Mucosa of rectum (tissue), 2 donors: ENCODE measurements around the gene PEBP1.
"Not testable (repeated sequence)": the region's sequence is repeated elsewhere in the genome, so short reads cannot be mapped to it uniquely, and the experiment has no call there.

Experiments used
- H3K27ac ChIP-seq, 2 donors: one replicate each; pipeline ENCODE4 v1.7.0; 2013; ENCODE audit warnings: inconsistent platforms in 2 of 2, low read depth in 2 of 2, low read length in 2 of 2
- H3K27me3 ChIP-seq, 2 donors: one replicate each; pipeline ENCODE4 v1.7.0; 2013; ENCODE audit warnings: low read length in 2 of 2; ENCODE audit not compliant: control insufficient read depth in 2 of 2, insufficient read depth in 2 of 2
- H3K36me3 ChIP-seq, 2 donors: one replicate each; pipeline ENCODE4 v1.7.0; 2013; ENCODE audit warnings: low read length in 2 of 2; ENCODE audit not compliant: control insufficient read depth in 2 of 2, insufficient read depth in 2 of 2
- H3K4me1 ChIP-seq, 2 donors: one replicate each; pipeline ENCODE4 v1.7.0; 2013; ENCODE audit warnings: low read length in 2 of 2, mild to moderate bottlenecking in 1 of 2; ENCODE audit not compliant: control insufficient read depth in 2 of 2, insufficient read depth in 2 of 2
- H3K4me3 ChIP-seq, 2 donors: one replicate each; pipeline ENCODE4 v1.7.0; 2013; ENCODE audit warnings: low read length in 2 of 2
- H3K9ac ChIP-seq, 2 donors: one replicate each; pipeline ENCODE4 v1.7.0; 2013; ENCODE audit warnings: low read length in 2 of 2, low read depth in 1 of 2, mild to moderate bottlenecking in 1 of 2
- H3K9me3 ChIP-seq, 2 donors: one replicate each; pipeline ENCODE4 v1.7.0; 2013; ENCODE audit warnings: low read length in 2 of 2; ENCODE audit not compliant: control insufficient read depth in 2 of 2
- donor health status: healthy.
- donor health status: Normal muscosa, but diverticular disease.

The PEBP1 gene

GRCh38 chr12:118126119-118126757, 9.7 kb upstream of the PEBP1 start:
- H3K9ac ChIP-seq = peak overlapping the region in 1 of 2 donors; percentile 38
- peaks cover 4 to 6% of the 10 kb centered on the region in 2 donors for H3K4me1 ChIP-seq
- no peaks in the 10 kb centered on the region for H3K36me3 ChIP-seq
- peak overlapping the region in 1 of 2 donors; percentile 51 for H3K27ac ChIP-seq
- no peak overlapping the region for H3K4me3 ChIP-seq
- no peaks in the 10 kb centered on the region for H3K27me3 ChIP-seq
- H3K9me3 ChIP-seq = no peaks in the 10 kb centered on the region

GRCh38 chr12:118127867-118128266, 8.1 kb upstream of the PEBP1 start:
- no peak overlapping the region for H3K27ac ChIP-seq

GRCh38 chr12:118129436-118129835, 6.5 kb upstream of the PEBP1 start:
- not testable (repeated sequence) for H3K36me3 ChIP-seq, H3K4me1 ChIP-seq, H3K4me3 ChIP-seq, H3K9me3 ChIP-seq, H3K27ac ChIP-seq, H3K27me3 ChIP-seq, H3K9ac ChIP-seq

More at GRCh38 chr12:118127867-118128266, 8.1 kb upstream of the PEBP1 start:
- H3K9me3 ChIP-seq = no peaks in the 10 kb centered on the region
- H3K27me3 ChIP-seq = no peaks in the 10 kb centered on the region
- peaks cover 5 to 7% of the 10 kb centered on the region in 2 donors for H3K4me1 ChIP-seq
- H3K36me3 ChIP-seq = no peaks in the 10 kb centered on the region
- no peak overlapping the region for H3K4me3 ChIP-seq
- H3K9ac ChIP-seq = no peak overlapping the region

- Histone ChIP-seq H3K27me3 (no peaks in the 10 kb centered on the region), H3K4me1 (peaks cover 12 to 14% of the 10 kb centered on the region in 2 donors), H3K9me3 (no peaks in the 10 kb centered on the region), H3K36me3 (peaks cover 12 to 25% of the 10 kb centered on the region in 2 donors), H3K4me3 (peak overlapping the region; percentile 73 to 83), H3K27ac (peak overlapping the region; percentile 74 to 85), H3K9ac (peak overlapping the region; percentile 82 to 83)
Observed at GRCh38 chr12:118136559-118137003, 657 bp downstream of the PEBP1 start.

- H3K4me3 ChIP-seq = peak overlapping the region; percentile 73 to 83
- H3K27ac ChIP-seq = peak overlapping the region; percentile 74 to 85
- no peaks in the 10 kb centered on the region for H3K9me3 ChIP-seq
- H3K4me1 ChIP-seq = peaks cover 11 to 12% of the 10 kb centered on the region in 2 donors
- H3K27me3 ChIP-seq = no peaks in the 10 kb centered on the region
- peak overlapping the region; percentile 82 to 83 for H3K9ac ChIP-seq
- peaks cover 12 to 30% of the 10 kb centered on the region in 2 donors for H3K36me3 ChIP-seq
Observed at GRCh38 chr12:118137148-118137678, 1.3 kb downstream of the PEBP1 start.

GRCh38 chr12:118140825-118141224, 4.9 kb downstream of the PEBP1 start:
- peaks cover 32 to 51% of the 10 kb centered on the region in 2 donors for H3K36me3 ChIP-seq

GRCh38 chr12:118144499-118144898, 8.6 kb downstream of the PEBP1 start:
- Histone ChIP-seq H3K4me3 (no peak overlapping the region), H3K4me1 (no peaks in the 10 kb centered on the region), H3K27ac (no peak overlapping the region), H3K36me3 (peaks cover 27 to 61% of the 10 kb centered on the region in 2 donors), H3K9ac (no peak overlapping the region), H3K9me3 (no peaks in the 10 kb centered on the region), H3K27me3 (no peaks in the 10 kb centered on the region)

More at GRCh38 chr12:118140825-118141224, 4.9 kb downstream of the PEBP1 start:
- Histone ChIP-seq H3K27me3 (no peaks in the 10 kb centered on the region), H3K9ac (no peak overlapping the region), H3K4me3 (no peak overlapping the region), H3K9me3 (no peaks in the 10 kb centered on the region), H3K27ac (no peak overlapping the region), H3K4me1 (peaks cover 6 to 7% of the 10 kb centered on the region in 2 donors)

GRCh38 chr12:118145113-118145797, 9.3 kb downstream of the PEBP1 start:
- Histone ChIP-seq H3K36me3 (peaks cover 24 to 58% of the 10 kb centered on the region in 2 donors), H3K27me3 (no peaks in the 10 kb centered on the region), H3K27ac (no peak overlapping the region), H3K9ac (no peak overlapping the region), H3K9me3 (no peaks in the 10 kb centered on the region), H3K4me3 (no peak overlapping the region), H3K4me1 (no peaks in the 10 kb centered on the region)

- no peaks in the 10 kb centered on the region for H3K4me1 ChIP-seq
- H3K9me3 ChIP-seq = no peaks in the 10 kb centered on the region
- no peak overlapping the region for H3K4me3 ChIP-seq
- no peak overlapping the region for H3K9ac ChIP-seq
- no peaks in the 10 kb centered on the region for H3K27me3 ChIP-seq
- no peak overlapping the region for H3K27ac ChIP-seq
- H3K36me3 ChIP-seq = peaks cover 28 to 55% of the 10 kb centered on the region in 2 donors
Observed at GRCh38 chr12:118145798-118146156, 9.9 kb downstream of the PEBP1 start.

- no peak overlapping the region for H3K27ac ChIP-seq
- H3K4me3 ChIP-seq = no peak overlapping the region
- H3K4me1 ChIP-seq = no peaks in the 10 kb centered on the region
- H3K9me3 ChIP-seq = no peaks in the 10 kb centered on the region
- H3K36me3 ChIP-seq = peaks cover 40 to 54% of the 10 kb centered on the region in 2 donors
- no peaks in the 10 kb centered on the region for H3K27me3 ChIP-seq
- H3K9ac ChIP-seq = no peak overlapping the region
Observed at GRCh38 chr12:118148287-118148686, 12.4 kb downstream of the PEBP1 start.
